Measurements from ENCODE around the gene MKNK1.
A peak's percentile ranks its signal among the peaks of the same experiment; 100 is the strongest.

Gene MKNK1

DNA sequence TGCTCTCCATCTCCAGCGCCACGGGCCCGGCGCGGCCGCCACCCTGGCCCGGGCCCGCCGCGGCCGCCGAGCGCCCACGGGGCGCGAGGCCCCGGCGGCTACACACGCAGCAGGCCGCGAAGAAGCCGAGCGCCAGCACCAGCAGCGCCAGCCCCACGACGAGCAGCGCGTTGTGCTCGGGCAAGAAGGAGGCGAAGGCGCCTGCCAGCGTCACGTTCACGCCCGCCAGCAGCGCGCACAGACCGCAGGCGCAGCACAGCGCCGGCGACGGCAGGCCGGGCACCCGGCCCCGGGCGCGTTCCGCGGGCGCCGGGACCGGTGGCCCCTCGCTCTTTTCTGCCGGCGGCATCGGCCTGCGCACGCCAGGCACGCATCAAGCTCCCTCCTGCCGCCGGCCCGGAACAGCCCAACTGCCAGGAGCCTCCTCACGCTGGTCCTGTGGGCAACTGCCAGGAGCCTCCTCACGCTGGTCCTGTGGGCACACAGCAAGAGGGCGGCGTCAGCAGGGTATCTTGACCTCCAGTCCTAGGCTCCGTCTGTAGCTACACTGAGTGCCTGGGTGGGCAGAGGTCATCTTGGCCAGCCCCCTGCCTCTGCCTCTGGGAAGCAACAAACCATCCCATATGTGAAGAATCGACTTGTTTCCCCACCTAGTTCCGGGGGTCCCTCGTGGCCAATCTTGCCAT lies 70.7 kb downstream of the MKNK1 start:
- DNase-seq (ENCODE audit: low read depth) = peak; percentile 42
- TF ChIP-seq, protein P1, sequence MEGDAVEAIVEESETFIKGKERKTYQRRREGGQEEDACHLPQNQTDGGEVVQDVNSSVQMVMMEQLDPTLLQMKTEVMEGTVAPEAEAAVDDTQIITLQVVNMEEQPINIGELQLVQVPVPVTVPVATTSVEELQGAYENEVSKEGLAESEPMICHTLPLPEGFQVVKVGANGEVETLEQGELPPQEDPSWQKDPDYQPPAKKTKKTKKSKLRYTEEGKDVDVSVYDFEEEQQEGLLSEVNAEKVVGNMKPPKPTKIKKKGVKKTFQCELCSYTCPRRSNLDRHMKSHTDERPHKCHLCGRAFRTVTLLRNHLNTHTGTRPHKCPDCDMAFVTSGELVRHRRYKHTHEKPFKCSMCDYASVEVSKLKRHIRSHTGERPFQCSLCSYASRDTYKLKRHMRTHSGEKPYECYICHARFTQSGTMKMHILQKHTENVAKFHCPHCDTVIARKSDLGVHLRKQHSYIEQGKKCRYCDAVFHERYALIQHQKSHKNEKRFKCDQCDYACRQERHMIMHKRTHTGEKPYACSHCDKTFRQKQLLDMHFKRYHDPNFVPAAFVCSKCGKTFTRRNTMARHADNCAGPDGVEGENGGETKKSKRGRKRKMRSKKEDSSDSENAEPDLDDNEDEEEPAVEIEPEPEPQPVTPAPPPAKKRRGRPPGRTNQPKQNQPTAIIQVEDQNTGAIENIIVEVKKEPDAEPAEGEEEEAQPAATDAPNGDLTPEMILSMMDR (IDR thresholded peaks at IDR 0.05; ENCODE audit: insufficient read depth, low read depth, low read length, missing control alignments) = no peak
- H3K4me3 ChIP-seq (ENCODE audit: low read length) = no peak overlapping the region

DNA sequence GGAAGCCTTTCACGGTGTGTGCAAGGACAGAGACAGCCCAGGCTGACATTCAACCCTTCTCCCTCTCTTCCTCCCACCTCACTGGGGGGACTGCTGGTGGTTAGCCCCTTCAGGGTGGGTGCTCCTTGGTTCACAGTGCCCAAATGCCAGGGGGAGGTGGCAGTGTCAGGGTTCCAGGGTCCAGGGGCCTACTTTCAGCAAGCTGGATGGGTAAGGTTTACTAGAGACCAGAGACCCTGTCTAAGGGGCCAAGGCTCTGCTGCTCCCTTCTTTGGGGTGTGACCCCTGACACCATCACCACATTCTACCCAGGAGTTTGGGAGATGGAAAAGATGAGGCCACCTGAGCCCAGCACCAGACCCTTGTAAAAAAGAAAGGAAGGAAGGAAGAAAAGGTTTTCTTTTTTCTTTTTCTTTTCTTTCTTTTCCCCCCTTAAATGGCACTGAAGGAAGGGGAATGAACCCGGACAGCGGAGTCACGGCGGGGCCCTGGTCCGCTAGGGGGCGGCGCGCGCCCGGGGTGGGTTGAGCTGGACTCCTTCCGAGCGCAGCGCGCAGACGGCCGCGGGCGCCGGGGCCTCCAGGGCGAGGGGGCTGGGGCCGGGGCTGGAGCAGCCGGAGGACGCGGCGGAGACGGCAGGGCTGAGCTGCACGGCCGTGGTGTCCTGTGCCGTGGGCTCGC lies 71.4 kb downstream of the MKNK1 start:
- DNase-seq (ENCODE audit: low read depth) = peak; percentile 54
- H3K4me3 ChIP-seq (ENCODE audit: low read length) = no peak overlapping the region

DNA sequence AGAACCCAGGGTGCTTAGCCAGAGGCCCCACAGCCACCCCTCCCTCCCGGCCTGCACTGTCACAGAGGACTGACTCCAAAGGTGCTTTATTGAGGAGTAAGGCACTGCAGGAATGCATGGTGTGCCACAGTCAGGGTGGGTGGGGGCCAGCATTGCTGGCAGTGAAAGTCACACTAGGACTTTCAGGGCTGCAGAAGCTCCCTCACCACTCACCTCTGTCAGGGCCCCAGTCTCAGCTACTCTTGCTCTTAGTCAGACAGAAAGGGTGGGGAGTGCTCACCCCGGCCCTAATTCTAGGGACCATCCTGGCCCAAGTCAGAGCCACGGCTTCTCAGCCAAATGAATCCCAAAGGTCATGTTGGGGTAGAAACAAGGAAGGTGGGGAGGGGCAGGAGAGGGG lies 72.0 kb downstream of the MKNK1 start:
- TF ChIP-seq, protein P1 (IDR thresholded peaks at IDR 0.05; ENCODE audit: insufficient read depth, low read depth, low read length, missing control alignments) = no peak
- no peak for DNase-seq (ENCODE audit: low read depth)
- no peak overlapping the region for H3K4me3 ChIP-seq (ENCODE audit: low read length)

More for the DNA sequence above, 71.4 kb downstream of the MKNK1 start:
- TF ChIP-seq, protein P1 (IDR thresholded peaks at IDR 0.05; ENCODE audit: insufficient read depth, low read depth, low read length, missing control alignments) = peak; percentile 44

DNA sequence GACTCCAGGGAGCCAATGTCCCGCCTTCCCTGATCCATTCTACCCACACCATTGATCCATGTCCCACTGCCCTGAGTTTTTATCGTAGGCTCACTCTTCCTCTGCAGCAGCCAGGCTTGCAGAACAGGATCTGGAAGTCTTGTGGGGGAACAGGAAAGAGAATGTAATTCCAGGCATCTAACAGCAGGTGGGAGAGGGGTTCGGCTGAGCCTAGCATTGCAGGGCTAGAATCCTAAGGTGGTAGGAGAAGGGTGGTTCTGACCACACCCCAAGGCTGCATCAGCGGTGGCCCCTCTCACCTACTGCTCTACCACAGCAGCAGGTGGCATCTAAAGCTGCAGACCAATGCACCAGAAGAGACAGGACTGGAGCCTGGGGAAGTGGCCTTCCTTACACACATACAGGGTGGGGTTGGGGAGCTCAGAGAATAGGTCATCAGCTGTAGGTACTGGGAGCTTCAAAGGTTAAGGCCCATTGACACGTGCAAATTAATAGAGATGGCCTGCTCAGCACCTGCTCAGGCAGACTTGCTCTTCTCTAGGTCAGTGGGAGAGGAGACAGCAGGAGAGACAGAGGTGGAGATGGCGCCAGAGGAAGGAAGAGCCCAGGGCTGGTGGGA lies 73.2 kb downstream of the MKNK1 start:
- DNase-seq (ENCODE audit: low read depth) = peak; percentile 63
- no peak overlapping the region for H3K4me3 ChIP-seq (ENCODE audit: low read length)
- TF ChIP-seq, protein P1 (IDR thresholded peaks at IDR 0.05; ENCODE audit: insufficient read depth, low read depth, low read length, missing control alignments) = peak; percentile 51

DNA sequence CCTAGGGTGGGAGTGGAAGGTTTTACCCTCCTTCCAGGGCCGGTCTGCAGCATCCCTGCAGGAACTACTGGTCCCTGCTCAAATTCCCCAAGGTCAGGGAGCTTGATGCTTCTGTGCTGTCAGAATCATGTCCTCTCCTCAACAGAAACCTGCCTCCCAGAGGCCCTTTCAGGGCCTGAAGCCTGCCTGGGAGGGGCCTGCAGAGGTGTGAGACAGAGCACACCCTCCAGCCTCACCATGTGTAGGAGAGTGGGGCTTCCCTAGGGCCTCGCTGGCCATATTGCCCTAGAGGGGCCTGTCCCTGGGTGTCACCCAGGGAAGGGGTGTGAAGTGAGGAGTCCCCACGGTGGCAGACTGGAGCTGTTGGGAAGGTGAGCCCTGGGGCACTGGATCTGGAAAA lies 73.8 kb downstream of the MKNK1 start:
- TF ChIP-seq, protein P1 (IDR thresholded peaks at IDR 0.05; ENCODE audit: insufficient read depth, low read depth, low read length, missing control alignments) = no peak
- H3K4me3 ChIP-seq (ENCODE audit: low read length) = no peak overlapping the region
- DNase-seq (ENCODE audit: low read depth) = no peak

DNA sequence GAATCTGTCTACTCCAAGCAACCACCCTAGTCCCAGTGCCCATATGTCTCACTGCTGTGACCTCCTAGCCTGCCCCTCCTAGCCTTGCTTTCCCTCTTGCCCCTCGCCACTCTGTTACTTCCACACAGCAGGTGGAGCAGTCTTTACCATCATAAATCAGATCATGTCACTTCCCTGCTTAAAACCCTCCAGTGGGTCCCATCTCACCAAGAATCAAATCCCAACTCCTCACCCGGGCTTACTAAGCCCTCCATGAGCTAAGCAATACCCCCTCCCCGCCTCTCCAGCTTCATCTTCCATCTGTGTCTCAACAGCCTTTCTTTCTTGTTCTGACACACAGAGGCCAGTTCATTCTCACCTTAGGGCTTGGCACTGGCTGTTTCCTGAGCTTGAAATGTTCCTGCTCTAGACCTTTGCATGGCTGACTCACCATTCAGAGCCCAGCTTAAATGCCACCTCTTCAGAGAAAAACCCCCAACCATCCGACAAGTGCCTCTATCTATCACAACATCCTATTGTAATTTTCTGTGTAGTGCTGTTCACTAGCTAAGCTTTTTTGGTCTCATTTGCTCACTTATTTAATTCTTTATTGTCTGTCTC lies 74.9 kb downstream of the MKNK1 start:
- TF ChIP-seq, protein P1 (IDR thresholded peaks at IDR 0.05; ENCODE audit: insufficient read depth, low read depth, low read length, missing control alignments) = no peak
- peak; percentile 75 for DNase-seq (ENCODE audit: low read depth)
- no peak overlapping the region for H3K4me3 ChIP-seq (ENCODE audit: low read length)

All from epithelial cell of esophagus (primary cell).